ENCODE data around the gene PLB1.

PLB1 gene

DNA sequence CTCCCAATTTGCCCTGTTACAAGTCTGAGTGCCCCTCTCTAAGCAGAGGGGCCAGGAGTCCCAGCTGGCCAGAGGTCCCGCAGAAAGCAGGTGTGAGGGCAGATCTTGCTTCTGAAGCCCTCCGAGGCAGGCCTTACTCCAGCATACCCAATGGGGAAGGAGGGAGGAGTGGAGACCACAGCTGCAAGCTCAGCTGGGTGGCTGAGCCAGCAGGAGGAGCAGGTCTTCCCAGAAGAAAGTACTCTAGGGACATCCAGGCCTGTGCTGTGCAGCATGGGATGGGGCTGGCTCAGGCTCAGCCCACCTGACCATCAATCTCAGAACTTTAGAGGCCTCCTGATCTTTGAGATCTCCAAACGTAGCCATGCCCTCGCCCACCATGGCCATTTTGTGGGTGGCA lies 31.3 kb downstream of the PLB1 start:
- H3K4me1 ChIP-seq (ENCODE audit: insufficient read depth, low read length, severe bottlenecking), result no peaks in the 10 kb centered on the region
- H3K27me3 ChIP-seq (ENCODE audit: insufficient read depth, low read length), result no peaks in the 10 kb centered on the region

DNA sequence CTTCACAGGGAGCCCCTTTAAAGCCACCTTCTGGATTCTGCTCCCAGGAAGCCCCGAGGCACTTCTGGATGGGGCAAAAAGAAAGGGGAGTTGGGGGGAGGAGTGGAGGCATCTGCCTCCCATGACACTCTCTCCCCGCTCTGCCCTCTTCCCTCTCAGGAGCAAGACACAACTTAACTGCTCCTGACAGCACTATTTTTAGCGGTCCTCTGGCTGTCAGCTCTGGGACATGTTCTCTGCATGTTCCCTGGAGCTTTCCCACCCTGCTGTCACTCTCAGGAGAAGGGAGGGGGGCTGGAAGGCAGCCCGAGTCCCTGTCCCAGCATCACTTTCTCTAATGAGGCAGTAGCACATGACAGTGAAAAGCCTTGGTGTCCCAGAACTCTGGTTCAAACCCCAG lies 32.3 kb downstream of the PLB1 start:
- H2AFZ ChIP-seq (ENCODE audit: low read length), result no peak overlapping the region

More for the DNA sequence above, 31.3 kb downstream of the PLB1 start:
- H3K27ac ChIP-seq (ENCODE audit: low read depth, low read length, poor library complexity, severe bottlenecking), result no peak overlapping the region
- no peak overlapping the region for H3K4me2 ChIP-seq (ENCODE audit: low read length)
- no peak for TF ChIP-seq EZH2 (IDR thresholded peaks at IDR 0.05; ENCODE audit: borderline replicate concordance, low read length)
- TF ChIP-seq, protein P1, sequence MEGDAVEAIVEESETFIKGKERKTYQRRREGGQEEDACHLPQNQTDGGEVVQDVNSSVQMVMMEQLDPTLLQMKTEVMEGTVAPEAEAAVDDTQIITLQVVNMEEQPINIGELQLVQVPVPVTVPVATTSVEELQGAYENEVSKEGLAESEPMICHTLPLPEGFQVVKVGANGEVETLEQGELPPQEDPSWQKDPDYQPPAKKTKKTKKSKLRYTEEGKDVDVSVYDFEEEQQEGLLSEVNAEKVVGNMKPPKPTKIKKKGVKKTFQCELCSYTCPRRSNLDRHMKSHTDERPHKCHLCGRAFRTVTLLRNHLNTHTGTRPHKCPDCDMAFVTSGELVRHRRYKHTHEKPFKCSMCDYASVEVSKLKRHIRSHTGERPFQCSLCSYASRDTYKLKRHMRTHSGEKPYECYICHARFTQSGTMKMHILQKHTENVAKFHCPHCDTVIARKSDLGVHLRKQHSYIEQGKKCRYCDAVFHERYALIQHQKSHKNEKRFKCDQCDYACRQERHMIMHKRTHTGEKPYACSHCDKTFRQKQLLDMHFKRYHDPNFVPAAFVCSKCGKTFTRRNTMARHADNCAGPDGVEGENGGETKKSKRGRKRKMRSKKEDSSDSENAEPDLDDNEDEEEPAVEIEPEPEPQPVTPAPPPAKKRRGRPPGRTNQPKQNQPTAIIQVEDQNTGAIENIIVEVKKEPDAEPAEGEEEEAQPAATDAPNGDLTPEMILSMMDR (IDR thresholded peaks at IDR 0.05; ENCODE audit: low read length), result no peak
- H3K9ac ChIP-seq (ENCODE audit: low read length), result no peak overlapping the region
- H4K20me1 ChIP-seq (ENCODE audit: insufficient read depth, low read length), result no peaks in the 10 kb centered on the region
- no peaks in the 10 kb centered on the region for H3K36me3 ChIP-seq (ENCODE audit: insufficient read depth, low read length)
- no peaks in the 10 kb centered on the region for H3K9me2 ChIP-seq (ENCODE audit: low read depth, low read length)
- H3K4me3 ChIP-seq (ENCODE audit: low read depth, low read length, poor library complexity, severe bottlenecking), result no peak overlapping the region
- no peaks in the 10 kb centered on the region for H3K9me3 ChIP-seq (ENCODE audit: low read length)
- H3K79me2 ChIP-seq (ENCODE audit: insufficient read depth, low read length), result no peaks in the 10 kb centered on the region
- no peak overlapping the region for H2AFZ ChIP-seq (ENCODE audit: low read length)
- H3F3A ChIP-seq (ENCODE audit: insufficient read depth, low read length), result no peaks in the 10 kb centered on the region

DNA sequence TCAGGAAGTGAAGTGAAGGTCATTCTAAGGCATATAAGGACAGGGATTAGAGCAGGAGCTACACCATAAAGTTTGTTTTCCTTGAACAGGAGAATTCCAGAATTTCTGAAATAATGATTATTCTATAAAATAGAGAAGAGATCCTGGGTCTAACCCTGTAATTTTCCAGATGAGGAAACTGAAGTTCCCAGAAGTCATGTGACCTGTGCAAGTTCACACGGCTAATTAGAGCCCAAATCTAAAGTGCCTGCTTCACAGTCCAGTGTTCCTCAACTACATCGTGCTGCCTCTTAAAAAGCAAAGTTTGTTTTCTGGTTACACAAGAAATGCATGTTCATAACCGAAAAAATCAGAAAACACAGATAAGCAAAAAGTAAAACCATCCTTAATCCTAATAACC lies 34.9 kb downstream of the PLB1 start:
- Histone ChIP-seq H3K4me1 (ENCODE audit: insufficient read depth, low read length, severe bottlenecking) (no peaks in the 10 kb centered on the region), H3K9me2 (ENCODE audit: low read depth, low read length) (no peaks in the 10 kb centered on the region)
- TF ChIP-seq, protein P1 (IDR thresholded peaks at IDR 0.05; ENCODE audit: low read length), result no peak
- no peak for TF ChIP-seq EZH2 (IDR thresholded peaks at IDR 0.05; ENCODE audit: borderline replicate concordance, low read length)

More for the DNA sequence above, 32.3 kb downstream of the PLB1 start:
- Histone ChIP-seq H3K9me2 (ENCODE audit: low read depth, low read length) (no peaks in the 10 kb centered on the region), H3K9me3 (ENCODE audit: low read length) (no peaks in the 10 kb centered on the region), H3K4me1 (ENCODE audit: insufficient read depth, low read length, severe bottlenecking) (no peaks in the 10 kb centered on the region), H4K20me1 (ENCODE audit: insufficient read depth, low read length) (no peaks in the 10 kb centered on the region), H3K9ac (ENCODE audit: low read length) (no peak overlapping the region), H3K4me2 (ENCODE audit: low read length) (no peak overlapping the region), H3K27ac (ENCODE audit: low read depth, low read length, poor library complexity, severe bottlenecking) (no peak overlapping the region), H3K27me3 (ENCODE audit: insufficient read depth, low read length) (no peaks in the 10 kb centered on the region), H3F3A (ENCODE audit: insufficient read depth, low read length) (no peaks in the 10 kb centered on the region), H3K79me2 (ENCODE audit: insufficient read depth, low read length) (no peaks in the 10 kb centered on the region), H3K4me3 (ENCODE audit: low read depth, low read length, poor library complexity, severe bottlenecking) (no peak overlapping the region), H3K36me3 (ENCODE audit: insufficient read depth, low read length) (no peaks in the 10 kb centered on the region)
- TF ChIP-seq, protein P1 (IDR thresholded peaks at IDR 0.05; ENCODE audit: low read length), result no peak
- no peak for TF ChIP-seq EZH2 (IDR thresholded peaks at IDR 0.05; ENCODE audit: borderline replicate concordance, low read length)

More for the DNA sequence above, 34.9 kb downstream of the PLB1 start:
- Histone ChIP-seq H2AFZ (ENCODE audit: low read length) (no peak overlapping the region), H3K9me3 (ENCODE audit: low read length) (no peaks in the 10 kb centered on the region), H3K4me2 (ENCODE audit: low read length) (no peak overlapping the region), H4K20me1 (ENCODE audit: insufficient read depth, low read length) (no peaks in the 10 kb centered on the region), H3K79me2 (ENCODE audit: insufficient read depth, low read length) (no peaks in the 10 kb centered on the region), H3K9ac (ENCODE audit: low read length) (no peak overlapping the region), H3K27ac (ENCODE audit: low read depth, low read length, poor library complexity, severe bottlenecking) (no peak overlapping the region), H3K4me3 (ENCODE audit: low read depth, low read length, poor library complexity, severe bottlenecking) (no peak overlapping the region), H3F3A (ENCODE audit: insufficient read depth, low read length) (no peaks in the 10 kb centered on the region), H3K36me3 (ENCODE audit: insufficient read depth, low read length) (no peaks in the 10 kb centered on the region), H3K27me3 (ENCODE audit: insufficient read depth, low read length) (no peaks in the 10 kb centered on the region)

All from OCI-LY1 (cell line).